Endothelial cell of umbilical vein (primary cell): ENCODE measurements around the gene RNF157. TPM values are rescaled to one million over a fixed set of nuclear protein-coding genes. Genes with fewer than 3 reads are reported as not detected.

ENCODE experiments used
- Bru-seq: library from RNA; stranded (reverse); fragments of 400-500 nt; gene quantifications from one replicate; lab custom pipeline; 2021; lab: Mats Ljungman, UMichigan
- BruChase-seq, 2 experiments: library from RNA; stranded (reverse); fragments of 400-500 nt; gene quantifications; one replicate each; lab custom pipeline; 2021; lab: Mats Ljungman, UMichigan
- BruUV-seq: library from RNA; stranded (reverse); fragments of 400-500 nt; replicated peaks from 2 replicates; lab custom pipeline; 2021; lab: Mats Ljungman, UMichigan
- CTCF ChIA-PET: fragments of 300-600, 350-600 bp; sonication (Branson Sonifier 250); formaldehyde crosslinking; loops from one replicate; lab custom pipeline; 2021; ENCODE audit warnings: antibody characterized with exemption, inconsistent platforms; lab: Charles Lee
- POLR2A ChIA-PET: fragments of 300-600, 350-600 bp; sonication (Branson Sonifier 250); formaldehyde crosslinking; loops from one replicate; lab custom pipeline; 2021; ENCODE audit warnings: antibody characterized with exemption, inconsistent platforms; lab: Charles Lee
- DNase-seq: peaks from one replicate; pipeline ENCODE4 v3.0.0-alpha.2; 2011; ENCODE audit warnings: low read depth, low spot score
- FAIRE-seq: peaks from 2 replicates; lab custom pipeline; 2011; peaks lifted over from hg19 to GRCh38; lab: Jason Lieb, UNC
- H2AFZ ChIP-seq: 2 replicates; pipeline ENCODE4 v1.6.0; 2012; ENCODE audit warnings: low read depth, low read length, control low read depth, inconsistent platforms
- H3K27ac ChIP-seq: 2 replicates; pipeline ENCODE4 v1.5.1; 2011; ENCODE audit warnings: low read depth, mild to moderate bottlenecking, control low read depth, low read length, moderate library complexity; ENCODE audit not compliant: insufficient read depth
- H3K27me3 ChIP-seq, 2 experiments: 2 replicates each; pipeline versions ENCODE4 v1.6.0 to v1.6.1; 2011; ENCODE audit warnings: low read length in 2 of 2, mixed read lengths in 1 of 2; ENCODE audit not compliant: control insufficient read depth in 2 of 2, insufficient read depth in 2 of 2
- H3K36me3 ChIP-seq, 2 experiments: 2 replicates in 1 of 2; 3 replicates in 1 of 2; pipeline ENCODE4 v1.5.1; 2011; ENCODE audit warnings: low read length in 2 of 2, mild to moderate bottlenecking in 1 of 2, moderate library complexity in 1 of 2; ENCODE audit not compliant: control insufficient read depth in 2 of 2, insufficient read depth in 2 of 2; ENCODE audit errors: extremely low read depth in 1 of 2
- H3K4me1 ChIP-seq: 3 replicates; pipeline ENCODE4 v1.5.1; 2011; ENCODE audit warnings: mild to moderate bottlenecking, low read length; ENCODE audit not compliant: control insufficient read depth, insufficient read depth; ENCODE audit errors: extremely low read depth
- H3K4me2 ChIP-seq: 2 replicates; pipeline ENCODE4 v1.6.1; 2011; ENCODE audit warnings: low read length, control low read depth, mixed read lengths; ENCODE audit not compliant: insufficient read depth
- H3K4me3 ChIP-seq, 3 experiments: fragments of 200-600 bp in 1 of 3; sonication (generic), shearing (Covaris generic) in 1 of 3; replicated peaks in 1 of 3; 2 replicates each; pipeline ENCODE4 v1.5.1; 2011 to 2016; ENCODE audit warnings: control low read depth in 3 of 3, low read length in 3 of 3, mild to moderate bottlenecking in 2 of 3, inconsistent platforms in 1 of 3, low read depth in 1 of 3, moderate library complexity in 1 of 3; ENCODE audit not compliant: insufficient read depth in 1 of 3
- H3K79me2 ChIP-seq: 2 replicates; pipeline ENCODE4 v1.6.0; 2012; ENCODE audit warnings: low read length, inconsistent platforms; ENCODE audit not compliant: control insufficient read depth, insufficient read depth
- H3K9ac ChIP-seq: replicated peaks from 2 replicates; pipeline ENCODE3; 2011; ENCODE audit warnings: low read length, control low read depth; ENCODE audit not compliant: insufficient read depth; ENCODE audit errors: extremely low read depth
- H3K9me1 ChIP-seq: replicated peaks from 3 replicates; pipeline ENCODE4 v1.6.0; 2011; ENCODE audit warnings: mild to moderate bottlenecking, low read length; ENCODE audit not compliant: control insufficient read depth, insufficient read depth; ENCODE audit errors: extremely low read depth
- H3K9me3 ChIP-seq: replicated peaks from 2 replicates; pipeline ENCODE4 v1.5.1; 2012; ENCODE audit warnings: low read length, inconsistent platforms; ENCODE audit not compliant: control insufficient read depth, insufficient read depth
- H4K20me1 ChIP-seq: replicated peaks from 2 replicates; pipeline ENCODE3; 2011; ENCODE audit warnings: mild to moderate bottlenecking, low read length; ENCODE audit not compliant: control insufficient read depth, insufficient read depth; ENCODE audit errors: extremely low read depth
- EZH2 ChIP-seq: IDR thresholded peaks from 2 replicates; pipeline ENCODE4 v1.6.1; 2012; ENCODE audit warnings: borderline replicate concordance, low read depth, mild to moderate bottlenecking, moderate library complexity, low read length, inconsistent platforms; ENCODE audit not compliant: severe bottlenecking
- FOS ChIP-seq: IDR thresholded peaks from 2 replicates; pipeline ENCODE4 v1.6.1; 2011; ENCODE audit warnings: mild to moderate bottlenecking, low read length, moderate library complexity, borderline replicate concordance; ENCODE audit not compliant: insufficient read depth
- GATA2 ChIP-seq: IDR thresholded peaks from 2 replicates; pipeline ENCODE4 v1.7.0; 2011; ENCODE audit warnings: low read depth, mild to moderate bottlenecking, moderate library complexity, mixed read lengths, low read length; ENCODE audit not compliant: insufficient read length, insufficient read depth
- JUN ChIP-seq: IDR thresholded peaks from 2 replicates; pipeline ENCODE4 v1.6.1; 2011; ENCODE audit warnings: borderline replicate concordance, low read depth; ENCODE audit not compliant: insufficient read length, insufficient read depth
- MYC ChIP-seq: IDR thresholded peaks from one replicate; pipeline ENCODE4 v1.6.1; 2011; ENCODE audit warnings: mild to moderate bottlenecking, low read depth, low read length
- POLR2A ChIP-seq: IDR thresholded peaks from 2 replicates; pipeline ENCODE4 v1.6.1; 2012; ENCODE audit warnings: low read depth, mild to moderate bottlenecking, control low read depth, low read length
- POLR2AphosphoS5 ChIP-seq: IDR thresholded peaks from 2 replicates; pipeline ENCODE4 v1.6.1; 2012; ENCODE audit warnings: low read depth, mild to moderate bottlenecking, control low read depth, low read length, moderate library complexity; ENCODE audit not compliant: insufficient read depth
- dilution Hi-C: fragments of 300-500 bp; cut with MboI; formaldehyde crosslinking; loops from one replicate; pipeline ENCODE4 v1.15.0; 2019; ENCODE audit warnings: low sequenced_read_pairs; ENCODE audit not compliant: extremely low pct_ligation_motif_present
- intact Hi-C: fragments of 100-400 bp; cut with micrococcal nuclease; formaldehyde crosslinking; loops from one replicate; pipeline ENCODE4 v1.10.0; 2022
- long read RNA-seq: library from polyadenylated mRNA; stranded (forward); transcript quantifications from one replicate; pipeline ENCODE4 v2.0.0, GENCODE V29; 2021
- polyA minus RNA-seq, 3 experiments: library from RNA; depleted of rRNA, polyadenylated mRNA; stranded (reverse); fragments of >200 nt; gene quantifications; 1 replicate in 1 of 3; 2 replicates in 2 of 3; pipeline ENCODE4 v1.2.3, GENCODE V29; 2011
- polyA plus RNA-seq, 4 experiments: library from polyadenylated mRNA; depleted of rRNA in 3 of 4; stranded (reverse) in 3 of 4; unstranded in 1 of 4; fragments of >200 nt; gene quantifications; 2 replicates each; pipeline versions ENCODE4 v1.2.1 to v1.2.3, GENCODE V29; 2011 to 2012; ENCODE audit warnings: missing spikeins in 1 of 4
- total RNA-seq: library from RNA; stranded (reverse); gene quantifications from 2 replicates; pipeline ENCODE4 v1.2.3, GENCODE V29; 2021
- TF ChIP-seq, protein P1 (sequence below), 2 donors: IDR thresholded peaks; 1 replicate in 1 of 2; 2 replicates in 1 of 2; pipeline ENCODE4 v1.5.1; 2011; ENCODE audit warnings: low read length in 2 of 2, mild to moderate bottlenecking in 2 of 2, moderate library complexity in 2 of 2, control low read depth in 1 of 2, inconsistent platforms in 1 of 2, low read depth in 1 of 2; ENCODE audit not compliant: insufficient read depth in 1 of 2; ENCODE audit errors: extremely low read depth in 1 of 2
- TF ChIP-seq, protein P2 (sequence below): IDR thresholded peaks from 2 replicates; pipeline ENCODE4 v1.6.1; 2011; ENCODE audit not compliant: insufficient read depth, insufficient read length

RNF157 gene
- total RNA-seq (0.48 and 0.86 TPM in 2 replicates), polyA plus RNA-seq (0.07 and 0.13 TPM in 2 replicates), polyA minus RNA-seq (0.98 and 2.5 TPM in 2 replicates), Bru-seq, nascent RNA (percentile 15 among the genes with signal in this experiment), BruChase-seq, experiment 1, labeled RNA remaining after a 6-hour chase (percentile 12 among the genes with signal in this experiment), BruChase-seq, experiment 2, labeled RNA remaining after a 2-hour chase (percentile 11 among the genes with signal in this experiment)
- 0.13 and 0.21 TPM in 2 replicates for polyA plus RNA-seq (2011; cell fraction: cytosol; rRNA removed)
- polyA plus RNA-seq (2011; cell fraction: nucleus; rRNA removed), result 0.11 and 0.29 TPM in 2 replicates
- 0.20 and 0.75 TPM in 2 replicates for polyA plus RNA-seq (2012)
- not detected for polyA minus RNA-seq (2011; cell fraction: cytosol; rRNA and poly(A)+ RNA removed)
- 0.10 TPM in 1 of 2 replicates, not detected in the other for polyA minus RNA-seq (2011; cell fraction: nucleus; rRNA and poly(A)+ RNA removed)
- long read RNA-seq, result 0 reads

DNA sequence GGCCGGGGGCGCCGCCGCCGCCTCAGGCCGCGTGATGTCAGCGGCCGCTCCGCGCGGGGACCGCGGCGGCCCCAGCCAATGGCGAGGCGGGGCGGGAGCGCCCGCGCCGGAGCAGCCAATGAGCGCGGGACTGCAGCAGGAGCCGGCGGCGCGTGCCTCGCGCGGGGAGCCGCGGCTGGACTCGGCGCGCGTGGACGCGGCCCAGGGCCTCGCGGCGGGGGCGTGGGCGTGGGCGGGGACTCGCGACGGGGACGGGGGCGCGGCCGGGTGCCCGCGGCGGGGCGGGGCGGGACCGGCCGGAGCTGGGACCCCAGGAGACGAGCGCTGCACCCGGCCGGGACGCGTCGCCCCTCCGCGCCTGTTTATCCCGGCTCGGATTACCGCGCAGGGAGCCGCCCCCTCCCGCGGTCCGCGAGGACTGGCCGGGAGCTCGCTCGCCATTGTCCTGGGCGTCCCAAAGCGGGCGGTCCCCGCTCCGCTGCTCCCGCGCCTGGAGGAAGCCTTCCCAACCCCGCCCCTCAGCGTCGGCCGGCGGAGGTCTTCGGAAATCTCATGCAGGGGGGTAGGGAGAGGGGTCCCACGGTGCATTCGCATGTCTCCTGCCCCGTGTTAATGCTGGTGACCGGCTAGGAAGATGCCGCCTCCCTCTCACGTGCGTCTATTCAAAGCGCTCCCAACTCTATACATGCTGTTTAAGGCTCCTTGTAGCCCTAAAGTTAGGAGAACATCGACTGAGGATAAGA, at the start of gene RNF157:
Gene RNF157 (minus strand): TSS at position 33 of the 743 bp plus-strand sequence. CDS start 253 bp downstream, outside the sequence.
- intact Hi-C loops, result loop anchor here (2.0 kb wide), 1 partner anchor 24 kb away; the partner anchor contains the start of gene UBALD2
- Histone ChIP-seq H3K9me1 (no peaks in the 10 kb centered on the region), H3K36me3 (no peaks in the 10 kb centered on the region), H3K79me2 (no peaks in the 10 kb centered on the region), H3K4me1 (peaks cover 7% of the 10 kb centered on the region), H3K27ac (no peak within 1 kb of the TSS), H4K20me1 (no peaks in the 10 kb centered on the region), H3K27me3 (peaks cover 46 to 53% of the 10 kb centered on the region in 2 experiments), H3K9ac (peak within 1 kb of the TSS; percentile 0), H3K4me3 (peak within 1 kb of the TSS; percentile 20 to 54 (median 37)), H2AFZ (peak within 1 kb of the TSS; percentile 94), H3K9me3 (no peaks in the 10 kb centered on the region), H3K4me2 (peak within 1 kb of the TSS; percentile 49)
- dilution Hi-C loops, result no loop called here
- DNase-seq (peak; percentile 53), FAIRE-seq (peak; percentile 78)
- TSS peak; percentile 47 for BruUV-seq
- POLR2A ChIA-PET, result interaction anchor here (1.0 kb wide), 1 partner anchor 21 kb away, joined by 3 read pairs; no protein-coding TSS in a partner anchor
- CTCF ChIA-PET, result interaction anchor here (0.7 to 2.6 kb wide), 6 partner anchors 11 to 119 kb away, joined by 3 to 16 read pairs (median 3); no protein-coding TSS in a partner anchor
- TF ChIP-seq EZH2 (no peak), MYC (no peak), FOS (no peak), GATA2 (no peak), POLR2AphosphoS5 (no peak), JUN (no peak), POLR2A (no peak)
- TF ChIP-seq, protein P1, sequence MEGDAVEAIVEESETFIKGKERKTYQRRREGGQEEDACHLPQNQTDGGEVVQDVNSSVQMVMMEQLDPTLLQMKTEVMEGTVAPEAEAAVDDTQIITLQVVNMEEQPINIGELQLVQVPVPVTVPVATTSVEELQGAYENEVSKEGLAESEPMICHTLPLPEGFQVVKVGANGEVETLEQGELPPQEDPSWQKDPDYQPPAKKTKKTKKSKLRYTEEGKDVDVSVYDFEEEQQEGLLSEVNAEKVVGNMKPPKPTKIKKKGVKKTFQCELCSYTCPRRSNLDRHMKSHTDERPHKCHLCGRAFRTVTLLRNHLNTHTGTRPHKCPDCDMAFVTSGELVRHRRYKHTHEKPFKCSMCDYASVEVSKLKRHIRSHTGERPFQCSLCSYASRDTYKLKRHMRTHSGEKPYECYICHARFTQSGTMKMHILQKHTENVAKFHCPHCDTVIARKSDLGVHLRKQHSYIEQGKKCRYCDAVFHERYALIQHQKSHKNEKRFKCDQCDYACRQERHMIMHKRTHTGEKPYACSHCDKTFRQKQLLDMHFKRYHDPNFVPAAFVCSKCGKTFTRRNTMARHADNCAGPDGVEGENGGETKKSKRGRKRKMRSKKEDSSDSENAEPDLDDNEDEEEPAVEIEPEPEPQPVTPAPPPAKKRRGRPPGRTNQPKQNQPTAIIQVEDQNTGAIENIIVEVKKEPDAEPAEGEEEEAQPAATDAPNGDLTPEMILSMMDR (IDR thresholded peaks at IDR 0.05; ENCODE audit: extremely low read depth in 1 of 2, insufficient read depth in 1 of 2, low read depth in 1 of 2, low read length in 2 of 2), result no peak
- TF ChIP-seq, protein P2, sequence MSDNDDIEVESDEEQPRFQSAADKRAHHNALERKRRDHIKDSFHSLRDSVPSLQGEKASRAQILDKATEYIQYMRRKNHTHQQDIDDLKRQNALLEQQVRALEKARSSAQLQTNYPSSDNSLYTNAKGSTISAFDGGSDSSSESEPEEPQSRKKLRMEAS, result no peak
